Measurements from ENCODE around the gene FAM219A. TPM values are rescaled to one million over a fixed set of nuclear protein-coding genes. Genes with fewer than 3 reads are reported as not detected.

FAM219A gene
- total RNA-seq, 2 donors from 2014 or later, result 19.2 to 20.2 TPM

- peaks cover 20% of the 10 kb centered on the region for H3K36me3 ChIP-seq
- H3K4me3 ChIP-seq, result no peak overlapping the region
- H3K9me3 ChIP-seq, result no peaks in the 10 kb centered on the region
- no peaks in the 10 kb centered on the region for H3K27me3 ChIP-seq (replicated peaks; ENCODE audit: insufficient read depth)
- DNase-seq (ENCODE audit: low spot score), result no peak
- no peak for TF ChIP-seq CTCF (IDR thresholded peaks at IDR 0.05)
- H3K4me1 ChIP-seq (ENCODE audit: control insufficient read depth in 1 of 2, low read depth in 2 of 2), result no peaks in the 10 kb centered on the region
- no peak overlapping the region for H3K27ac ChIP-seq
- no peak for ATAC-seq (ENCODE audit: insufficient number of reproducible peaks, low FRiP score, low read depth)
These were observed 52.2 kb downstream of the FAM219A start for GRCh38 chr9:34406219-34406618.

- H3K27me3 ChIP-seq (replicated peaks; ENCODE audit: insufficient read depth), result no peaks in the 10 kb centered on the region
- no peak for TF ChIP-seq CTCF (IDR thresholded peaks at IDR 0.05)
- H3K4me3 ChIP-seq, result no peak overlapping the region
- H3K9me3 ChIP-seq, result no peaks in the 10 kb centered on the region
- no peaks in the 10 kb centered on the region for H3K4me1 ChIP-seq (ENCODE audit: control insufficient read depth in 1 of 2, low read depth in 2 of 2)
- DNase-seq (ENCODE audit: low spot score) (no peak), ATAC-seq (ENCODE audit: insufficient number of reproducible peaks, low FRiP score, low read depth) (no peak)
- H3K27ac ChIP-seq, result no peak overlapping the region
- peaks cover 25% of the 10 kb centered on the region for H3K36me3 ChIP-seq
These were observed 52.7 kb downstream of the FAM219A start for GRCh38 chr9:34405719-34406118.

GRCh38 chr9:34403554-34404380, 54.6 kb downstream of the FAM219A start:
- DNase-seq (ENCODE audit: low spot score), result peak; percentile 31
- no peak overlapping the region for H3K4me3 ChIP-seq
- peak; percentile 98 for TF ChIP-seq CTCF (IDR thresholded peaks at IDR 0.05)
- no peak overlapping the region for H3K27ac ChIP-seq
- no peaks in the 10 kb centered on the region for H3K4me1 ChIP-seq (ENCODE audit: control insufficient read depth in 1 of 2, low read depth in 2 of 2)
- peaks cover 33% of the 10 kb centered on the region for H3K36me3 ChIP-seq
- no peaks in the 10 kb centered on the region for H3K9me3 ChIP-seq
- no peak for ATAC-seq (ENCODE audit: insufficient number of reproducible peaks, low FRiP score, low read depth)
- H3K27me3 ChIP-seq (replicated peaks; ENCODE audit: insufficient read depth), result no peaks in the 10 kb centered on the region

- DNase-seq (ENCODE audit: low spot score) (no peak), ATAC-seq (ENCODE audit: insufficient number of reproducible peaks, low FRiP score, low read depth) (no peak)
- Histone ChIP-seq H3K4me3 (no peak overlapping the region), H3K36me3 (peaks cover 33% of the 10 kb centered on the region), H3K27ac (no peak overlapping the region), H3K9me3 (no peaks in the 10 kb centered on the region), H3K4me1 (ENCODE audit: control insufficient read depth in 1 of 2, low read depth in 2 of 2) (no peaks in the 10 kb centered on the region), H3K27me3 (replicated peaks; ENCODE audit: insufficient read depth) (no peaks in the 10 kb centered on the region)
- no peak for TF ChIP-seq CTCF (IDR thresholded peaks at IDR 0.05)
These were observed 57.4 kb downstream of the FAM219A start for GRCh38 chr9:34400686-34401602.

GRCh38 chr9:34400275-34400674, 58.1 kb downstream of the FAM219A start:
- H3K4me1 ChIP-seq (ENCODE audit: control insufficient read depth in 1 of 2, low read depth in 2 of 2), result no peaks in the 10 kb centered on the region
- H3K9me3 ChIP-seq, result no peaks in the 10 kb centered on the region
- H3K27ac ChIP-seq, result no peak overlapping the region
- ATAC-seq (ENCODE audit: insufficient number of reproducible peaks, low FRiP score, low read depth), result no peak
- no peak overlapping the region for H3K4me3 ChIP-seq
- TF ChIP-seq CTCF (IDR thresholded peaks at IDR 0.05), result no peak
- no peaks in the 10 kb centered on the region for H3K27me3 ChIP-seq (replicated peaks; ENCODE audit: insufficient read depth)
- peaks cover 33% of the 10 kb centered on the region for H3K36me3 ChIP-seq
- no peak for DNase-seq (ENCODE audit: low spot score)
